ENCODE measurements around the gene ADAMTS17.

The ADAMTS17 gene

GRCh38 chr15:100338971-100339444 lies 2.8 kb downstream of the ADAMTS17 start:
- peak in 2 of 3 experiments; percentile 47 to 70 for DNase-seq

DNA sequence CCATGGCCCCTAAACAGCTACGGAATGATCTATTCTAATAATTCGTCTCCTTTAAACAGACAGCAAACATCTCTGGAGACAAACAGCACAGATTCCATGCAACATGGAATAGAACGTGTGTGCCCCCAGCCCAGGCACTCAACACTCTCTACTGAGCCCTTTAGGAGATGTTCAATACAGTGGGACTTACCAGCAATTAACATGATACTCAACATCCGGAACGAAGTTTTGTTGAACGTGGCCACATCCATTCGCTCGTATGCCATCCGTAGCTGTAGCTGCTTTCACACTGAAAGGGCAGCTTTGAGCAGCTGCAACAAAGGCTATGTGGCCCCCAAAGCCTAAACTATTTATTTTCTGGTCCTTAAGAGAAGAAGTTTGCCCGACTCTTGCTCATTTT lies 3.5 kb downstream of the ADAMTS17 start:
- DNase-seq = no peak

DNA sequence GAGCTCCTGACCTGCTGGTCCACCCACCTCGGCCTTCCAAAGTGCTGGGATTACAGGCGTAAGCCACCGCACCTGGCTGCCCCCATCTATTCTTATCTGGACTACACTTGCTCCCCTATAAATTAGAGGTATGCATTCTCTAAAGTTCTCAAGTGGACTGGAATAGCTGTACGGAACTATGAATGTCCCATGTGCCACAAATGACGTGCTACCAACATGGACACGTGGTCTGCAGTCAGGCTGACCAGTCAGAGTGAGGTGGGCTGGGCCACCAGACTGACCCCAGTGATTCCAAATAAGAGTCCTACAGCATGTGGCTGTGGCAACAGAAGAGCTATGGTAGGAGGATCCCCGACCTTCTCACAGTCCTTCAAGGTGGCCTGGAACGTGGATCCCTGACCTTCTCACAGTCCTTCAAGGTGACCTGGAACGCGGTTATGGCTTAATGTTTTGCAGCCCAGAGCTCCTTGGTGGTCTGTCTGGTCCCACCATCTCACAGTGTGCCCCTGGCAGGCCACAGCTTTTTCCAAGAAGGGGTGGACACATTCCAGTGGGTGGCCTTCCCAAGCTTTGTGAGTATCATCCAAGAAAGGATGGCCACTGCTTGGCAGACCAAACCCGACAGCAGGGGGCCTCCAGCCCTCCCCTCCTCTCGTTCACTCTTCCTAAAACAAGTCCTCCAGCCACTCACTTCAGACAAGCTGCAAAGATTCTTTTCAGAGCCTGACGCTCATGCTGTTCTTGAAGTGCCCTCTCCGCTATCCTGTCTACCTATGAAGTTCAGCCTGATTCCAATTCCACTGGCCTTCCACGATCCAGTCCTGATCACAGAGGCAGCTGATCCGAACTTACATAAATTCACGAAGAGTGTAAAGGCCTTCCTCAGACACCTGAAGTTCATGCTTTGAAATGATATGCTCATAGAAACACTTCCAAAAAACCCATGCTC lies 4.4 kb downstream of the ADAMTS17 start:
- DNase-seq = no peak

DNA sequence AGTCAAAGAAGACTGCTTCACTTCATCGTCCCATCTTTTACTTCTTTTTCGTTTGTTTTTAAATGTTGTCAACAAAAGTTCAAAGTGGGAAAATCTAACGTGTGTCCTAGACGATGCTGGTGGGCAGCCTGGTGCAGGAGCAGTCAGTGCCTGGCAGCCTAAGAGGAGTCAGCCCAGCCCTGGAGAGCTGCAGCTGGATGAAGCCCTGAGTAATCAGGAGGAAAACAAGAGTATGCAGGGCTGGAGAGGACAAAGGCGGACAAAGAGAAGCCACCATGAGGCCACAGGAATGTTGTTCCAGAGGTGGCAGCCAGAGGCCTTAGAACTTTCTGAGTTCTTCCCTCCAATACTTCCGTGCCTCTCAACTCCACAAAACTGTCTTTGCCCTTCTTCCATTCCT lies 5.7 kb downstream of the ADAMTS17 start:
- no peak for DNase-seq

DNA sequence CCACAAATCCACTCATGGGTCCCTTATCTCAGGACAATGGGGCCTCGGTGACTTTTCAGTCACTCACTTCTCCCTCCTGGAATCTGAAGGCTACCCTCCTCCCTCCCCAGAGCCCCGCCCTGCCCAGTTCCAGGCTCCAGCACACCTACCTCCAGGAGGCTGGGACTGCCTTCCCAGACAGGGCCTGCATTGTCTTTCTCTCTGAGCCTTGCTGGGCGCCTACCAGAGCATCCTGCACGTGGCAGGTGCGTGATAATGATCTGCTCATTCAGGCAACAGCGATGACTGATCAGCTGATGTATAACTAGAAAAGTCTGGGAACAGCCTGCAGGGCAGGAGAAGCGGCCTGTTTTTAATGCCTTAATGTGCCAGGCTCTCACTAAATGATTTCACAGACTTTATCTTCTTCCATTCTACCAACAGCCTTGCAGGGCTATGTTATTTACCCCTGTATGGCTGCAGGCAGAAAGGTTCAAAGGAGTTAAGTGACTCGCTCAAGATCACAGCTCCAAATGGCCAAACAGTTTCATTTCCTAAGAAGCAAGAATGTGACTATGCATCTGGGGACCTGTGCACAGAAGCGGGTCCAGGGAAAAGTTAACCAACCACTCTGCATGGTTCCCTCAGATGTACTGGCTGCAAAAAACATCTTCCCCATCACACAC lies 6.3 kb downstream of the ADAMTS17 start:
- peak in 2 of 3 experiments; percentile 26 to 57 for DNase-seq

DNA sequence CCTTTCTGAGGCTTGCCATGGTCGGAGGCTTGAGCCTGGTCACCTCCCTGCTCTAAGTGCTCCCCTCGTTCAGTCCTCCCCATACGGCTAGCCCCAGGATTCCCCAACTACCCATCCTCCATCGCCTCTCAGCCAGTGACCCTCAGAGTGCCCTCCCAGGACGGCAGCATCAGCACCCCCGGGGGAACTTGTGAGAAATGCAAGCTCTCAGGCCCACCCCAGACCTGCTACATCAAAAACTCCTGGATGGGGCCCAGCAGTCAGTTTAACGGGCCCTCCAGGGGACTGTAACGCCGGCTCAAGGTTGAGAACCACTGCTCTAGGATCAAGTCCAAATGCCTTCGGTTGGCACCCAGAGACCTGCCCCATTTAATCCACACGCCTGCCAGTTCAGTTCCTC lies 6.9 kb downstream of the ADAMTS17 start:
- no peak for DNase-seq

DNA sequence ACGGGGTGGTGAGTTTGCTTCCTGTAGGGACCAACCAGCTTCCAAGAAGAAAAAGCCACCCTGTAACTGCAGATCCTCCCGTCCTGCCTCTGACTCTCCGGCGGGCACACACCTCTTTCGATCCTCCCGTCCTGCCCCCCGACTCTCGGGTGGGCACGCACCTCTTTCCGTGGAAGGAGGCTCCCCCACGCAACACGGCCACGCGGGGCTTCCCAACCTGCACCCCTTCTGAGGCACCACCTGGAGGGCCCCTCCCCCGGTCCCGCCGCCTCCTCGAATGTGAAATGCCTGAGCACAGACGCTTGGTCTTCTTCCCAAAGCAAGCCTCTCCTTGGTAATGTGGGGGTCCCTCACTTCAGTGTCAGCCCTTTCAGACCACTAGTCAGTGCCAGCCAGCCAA lies 7.3 kb downstream of the ADAMTS17 start:
- no peak for DNase-seq

DNA sequence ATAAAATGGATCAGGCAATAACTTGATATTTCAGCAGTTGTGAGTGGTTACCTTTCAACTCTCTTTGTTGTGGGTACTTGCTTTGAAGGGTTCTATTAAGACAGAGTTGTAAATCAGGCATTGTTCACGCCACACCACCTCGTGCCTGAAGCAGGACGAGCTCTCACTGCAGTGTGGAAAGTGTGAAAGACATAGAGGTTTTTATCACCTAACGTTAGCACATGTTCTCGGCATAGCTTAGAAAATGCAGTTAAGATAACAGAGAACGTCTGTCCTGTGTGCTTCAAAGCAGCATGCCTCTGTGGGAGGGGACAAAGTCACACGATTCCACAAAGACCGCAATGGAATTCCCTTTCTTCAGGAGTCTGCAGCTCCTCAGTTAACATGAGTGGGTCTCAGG lies 7.8 kb downstream of the ADAMTS17 start:
- DNase-seq = no peak

- DNase-seq = no peak
Measured at GRCh38 chr15:100333236-100333635, 8.5 kb downstream of the ADAMTS17 start.

DNA sequence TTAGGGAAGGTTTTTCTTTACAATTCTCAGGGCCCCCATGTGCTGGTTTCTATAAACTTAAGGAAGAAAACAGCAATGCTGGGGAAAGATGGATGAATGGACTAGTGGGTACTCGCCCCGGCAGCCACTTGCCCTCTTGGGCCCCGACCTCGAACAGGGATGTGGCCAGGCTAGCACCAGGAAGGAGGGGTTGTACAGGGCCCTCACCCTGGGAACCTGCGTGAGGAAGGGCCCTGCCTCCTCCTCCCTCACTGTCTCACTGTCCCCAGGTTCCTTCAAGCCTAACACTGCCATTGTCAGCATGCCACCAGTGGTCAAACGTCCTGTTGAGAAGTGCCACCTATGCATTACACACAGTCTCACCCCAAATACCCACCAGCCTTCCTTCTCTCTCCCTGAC lies 9.1 kb downstream of the ADAMTS17 start:
- DNase-seq = no peak

DNA sequence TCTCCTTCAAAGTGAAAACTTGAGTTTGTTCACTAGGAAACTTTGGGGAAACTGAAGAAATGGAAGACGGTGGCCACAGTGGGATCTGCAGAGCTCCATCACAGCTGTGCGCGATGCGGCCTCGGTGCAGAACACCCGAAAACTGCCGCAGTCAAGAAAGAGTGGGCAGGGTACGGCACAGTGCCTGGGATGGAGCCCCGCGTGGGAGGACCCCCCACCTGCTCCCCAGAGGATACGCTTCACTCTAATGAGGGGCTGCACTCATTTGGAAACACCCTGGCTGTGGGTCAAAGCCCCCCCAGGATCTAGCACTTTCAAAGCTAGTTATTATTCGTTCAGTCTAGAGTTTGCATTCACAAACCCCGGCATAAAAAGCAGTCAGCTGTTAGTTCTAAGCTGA lies 9.5 kb downstream of the ADAMTS17 start:
- no peak for DNase-seq

GRCh38 chr15:100330629-100331215 lies 11.1 kb downstream of the ADAMTS17 start:
- DNase-seq = no peak

DNA sequence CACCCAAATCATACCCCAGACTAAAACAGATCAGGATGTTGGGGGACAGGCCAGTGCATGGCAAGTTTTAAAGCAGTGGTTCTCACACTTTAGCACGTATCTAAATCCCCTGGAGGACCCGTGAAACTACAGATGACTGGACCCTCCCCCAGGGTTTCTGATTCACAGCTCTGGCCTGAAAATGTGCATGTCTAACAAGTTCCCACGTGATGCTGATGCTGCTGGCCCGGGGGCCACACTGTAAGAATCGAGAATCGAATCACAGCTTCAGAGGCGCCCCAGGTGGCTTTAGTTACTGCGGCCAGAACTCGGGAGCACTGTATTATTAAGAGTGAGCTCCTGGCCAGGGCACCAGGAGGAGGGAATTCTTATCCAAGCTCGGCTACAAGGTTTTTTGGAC lies 11.6 kb downstream of the ADAMTS17 start:
- DNase-seq = no peak

GRCh38 chr15:100328796-100329195 lies 13.0 kb downstream of the ADAMTS17 start:
- peak in 2 of 3 experiments; percentile 65 to 84 for DNase-seq

GRCh38 chr15:100318880-100319279 lies 22.9 kb downstream of the ADAMTS17 start:
- DNase-seq = no peak

- DNase-seq = no peak
Measured at GRCh38 chr15:100314809-100315400, 26.9 kb downstream of the ADAMTS17 start.

GRCh38 chr15:100311833-100312476 lies 29.8 kb downstream of the ADAMTS17 start:
- peak in 1 of 3 experiments; percentile 12 for DNase-seq

DNA sequence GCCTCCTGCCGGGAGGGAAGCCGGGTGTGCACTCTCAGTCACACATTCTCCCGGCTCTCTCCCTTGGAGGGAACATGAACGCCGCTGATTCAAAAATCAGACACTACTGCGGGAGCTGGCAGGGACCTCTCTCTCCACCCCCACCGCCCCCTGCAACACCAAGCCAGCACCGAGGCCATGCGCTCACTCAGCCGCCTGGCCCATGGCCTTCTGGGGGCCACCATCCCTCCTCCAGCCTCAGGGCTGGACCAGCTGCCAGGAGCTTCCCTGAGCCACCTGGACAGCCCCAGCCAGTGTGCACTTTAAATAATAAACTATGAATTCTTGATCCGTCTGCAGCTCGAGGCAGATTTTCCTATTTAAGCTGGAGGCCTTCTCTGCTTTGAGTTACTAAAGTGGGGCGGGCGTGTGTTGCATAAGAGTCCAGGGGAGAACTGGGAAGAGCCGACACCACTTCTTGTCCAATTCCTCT lies 30.6 kb downstream of the ADAMTS17 start:
- no peak for DNase-seq

DNA sequence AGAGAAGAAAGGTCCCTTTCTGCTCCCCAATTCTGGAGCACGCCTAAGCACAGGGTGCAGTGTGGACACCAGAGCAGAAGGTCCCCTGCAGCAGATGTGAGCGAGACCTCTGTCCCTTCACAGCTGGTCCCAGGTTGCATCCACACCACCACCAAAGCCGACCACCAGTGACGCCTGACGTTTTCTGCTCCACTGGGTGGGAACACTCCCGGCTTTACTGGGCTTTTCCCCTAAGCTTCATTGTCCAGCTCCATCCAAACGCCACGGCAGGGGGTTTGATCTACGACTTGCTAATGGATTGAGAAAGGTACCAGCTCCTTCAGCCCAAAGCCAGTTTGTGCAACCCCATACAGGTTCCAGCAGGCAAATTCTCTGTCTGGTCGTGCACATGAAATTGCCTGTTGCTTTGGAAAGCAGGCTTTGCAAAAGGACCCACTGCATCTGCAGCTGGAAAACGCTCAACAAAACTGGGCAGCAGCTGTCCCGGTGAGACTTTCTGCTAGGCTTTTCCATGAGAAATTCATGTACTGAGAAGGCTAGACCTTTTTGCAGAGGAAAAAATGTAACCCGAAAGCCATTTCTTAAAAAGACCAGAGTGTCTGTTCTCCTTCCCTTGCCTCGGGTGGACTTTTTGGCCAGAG lies 31.1 kb downstream of the ADAMTS17 start:
- peak in 1 of 3 experiments; percentile 43 for DNase-seq

- peak in 2 of 3 experiments; percentile 12 to 47 for DNase-seq
Measured at GRCh38 chr15:100310041-100310405, 31.8 kb downstream of the ADAMTS17 start.

DNA sequence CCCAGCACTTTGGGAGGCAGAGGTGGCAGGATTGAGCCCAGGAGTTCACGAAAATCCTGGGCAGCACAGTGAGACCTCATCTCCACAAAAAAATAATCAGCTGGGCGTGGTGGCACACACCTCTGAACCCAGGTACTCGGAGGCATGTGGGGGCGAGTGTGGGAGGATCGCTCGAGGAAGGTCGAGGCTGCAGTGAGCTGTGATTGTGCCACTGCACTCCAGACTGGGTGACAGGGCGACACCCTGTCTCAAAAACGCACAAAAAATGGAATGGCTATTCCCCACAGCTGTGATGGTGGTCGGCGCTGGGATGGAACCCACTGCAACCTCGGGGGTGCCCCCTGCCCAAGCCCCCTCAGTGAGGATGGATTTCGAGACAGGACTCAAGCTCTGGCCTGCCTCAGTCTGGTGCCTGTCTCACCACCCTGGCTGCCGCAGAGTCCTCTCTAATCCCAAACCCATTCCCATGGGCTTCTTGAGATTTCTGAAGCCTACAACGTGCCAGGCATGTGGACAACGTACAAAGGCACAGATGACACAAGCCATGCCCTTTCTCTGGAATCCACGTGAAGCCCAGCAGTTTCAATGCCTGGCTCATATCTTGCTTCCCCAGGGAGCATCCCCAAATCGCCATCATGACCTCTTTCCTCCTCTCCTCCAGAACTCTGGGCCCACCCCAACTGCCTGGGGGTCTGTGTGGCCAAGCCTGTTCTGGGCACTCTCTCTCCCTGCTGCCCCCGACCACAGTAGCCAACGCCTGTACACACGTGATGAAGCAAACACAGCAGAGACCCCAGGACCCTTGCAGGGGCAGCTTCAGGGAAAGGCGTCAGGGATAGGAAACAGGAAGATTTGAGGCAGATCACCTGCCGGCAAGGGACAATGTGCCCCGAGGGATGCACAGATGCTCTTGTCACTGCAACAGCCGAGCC lies 32.4 kb downstream of the ADAMTS17 start:
- no peak for DNase-seq

Measured in NCI-H1417 (cell line).